T follicular helper cell (primary cell): ENCODE measurements around the gene SRGAP2B.
"Not testable (repeated sequence)": the region's sequence is repeated elsewhere in the genome, so short reads cannot be mapped to it uniquely, and the experiment has no call there.

Experiments
- DNase-seq: peaks from one replicate; pipeline ENCODE4 v3.0.0-alpha.2; 2020; ENCODE audit warnings: low read depth

The SRGAP2B gene

GRCh38 chr1:145082483-145083255, 12.5 kb downstream of the SRGAP2B start:
- not testable (repeated sequence) for DNase-seq

- DNase-seq = not testable (repeated sequence)
Observed at GRCh38 chr1:145080193-145080592, 14.9 kb downstream of the SRGAP2B start.

- not testable (repeated sequence) for DNase-seq
Observed at GRCh38 chr1:145079737-145080136, 15.4 kb downstream of the SRGAP2B start.

- not testable (repeated sequence) for DNase-seq
Observed at GRCh38 chr1:145078787-145079370, 16.2 kb downstream of the SRGAP2B start.

GRCh38 chr1:145077872-145078786, 17.0 kb downstream of the SRGAP2B start:
- DNase-seq = not testable (repeated sequence)

GRCh38 chr1:145076877-145077276, 18.3 kb downstream of the SRGAP2B start:
- not testable (repeated sequence) for DNase-seq

- not testable (repeated sequence) for DNase-seq
Observed at GRCh38 chr1:145074021-145074559, 21.0 kb downstream of the SRGAP2B start.

- DNase-seq = not testable (repeated sequence)
Observed at GRCh38 chr1:145071569-145071968, 23.6 kb downstream of the SRGAP2B start.

GRCh38 chr1:145066486-145066885, 28.6 kb downstream of the SRGAP2B start:
- not testable (repeated sequence) for DNase-seq

- not testable (repeated sequence) for DNase-seq
Observed at GRCh38 chr1:145065194-145065826, 29.8 kb downstream of the SRGAP2B start.

GRCh38 chr1:145063941-145064648, 31.0 kb downstream of the SRGAP2B start:
- DNase-seq = not testable (repeated sequence)

- not testable (repeated sequence) for DNase-seq
Observed at GRCh38 chr1:145063285-145063684, 31.8 kb downstream of the SRGAP2B start.

GRCh38 chr1:145058184-145058583, 36.9 kb downstream of the SRGAP2B start:
- DNase-seq = not testable (repeated sequence)

GRCh38 chr1:145055217-145055760, 39.8 kb downstream of the SRGAP2B start:
- not testable (repeated sequence) for DNase-seq

GRCh38 chr1:145053428-145053827, 41.7 kb downstream of the SRGAP2B start:
- not testable (repeated sequence) for DNase-seq

GRCh38 chr1:145052019-145052776, 42.9 kb downstream of the SRGAP2B start:
- DNase-seq = not testable (repeated sequence)

- not testable (repeated sequence) for DNase-seq
Observed at GRCh38 chr1:145048181-145048856, 46.8 kb downstream of the SRGAP2B start.

- not testable (repeated sequence) for DNase-seq
Observed at GRCh38 chr1:145047553-145047952, 47.6 kb downstream of the SRGAP2B start.
